Panc1 (cell line): ENCODE data around the gene ZSCAN25.

Experiments used
- CTCF ChIP-seq: fragments of 450-650 bp; IDR thresholded peaks from 2 replicates; pipeline ENCODE4 v1.5.1; 2017; ENCODE audit warnings: mild to moderate bottlenecking
- POLR2AphosphoS5 ChIP-seq: IDR thresholded peaks from 2 replicates; pipeline ENCODE4 v1.6.1; 2012; ENCODE audit warnings: mild to moderate bottlenecking, low read depth, low read length, moderate library complexity
- REST ChIP-seq, 2 experiments: IDR thresholded peaks; 2 replicates each; pipeline ENCODE4 v1.6.1; 2011 to 2012; ENCODE audit warnings: low read depth in 2 of 2, control low read depth in 1 of 2, low read length in 1 of 2, mild to moderate bottlenecking in 1 of 2, moderate library complexity in 1 of 2; ENCODE audit not compliant: insufficient read depth in 1 of 2
- TCF7L2 ChIP-seq: IDR thresholded peaks from 2 replicates; pipeline ENCODE4 v1.6.1; 2011; ENCODE audit warnings: mild to moderate bottlenecking, low read depth, low read length, inconsistent platforms

- TF ChIP-seq POLR2AphosphoS5 (no peak), CTCF (no peak), REST (IDR thresholded peaks at IDR 0.05; ENCODE audit: insufficient read depth in 1 of 2, low read depth in 2 of 2, low read length in 1 of 2) (no peak), TCF7L2 (no peak)
Observed at GRCh38 chr7:99624484-99624883, 7.7 kb downstream of the ZSCAN25 start.
